H9 (cell line): Measurements from ENCODE around the gene ARRDC2. TPM values are rescaled to one million over a fixed set of nuclear protein-coding genes. Genes with fewer than 3 reads are reported as not detected.

Experiments used
- DNase-seq: peaks from one replicate; pipeline ENCODE4 v3.0.0-alpha.2; 2017
- H2AFZ ChIP-seq: one replicate; pipeline ENCODE4 v1.6.1; 2013; ENCODE audit warnings: mild to moderate bottlenecking, low read length, control low read depth, moderate library complexity
- H2AK5ac ChIP-seq: 2 replicates; pipeline ENCODE4 v1.6.1; 2013; ENCODE audit warnings: low read length, control low read depth, mixed read lengths; ENCODE audit not compliant: insufficient read length
- H2BK120ac ChIP-seq: one replicate; pipeline ENCODE4 v1.6.1; 2013; ENCODE audit warnings: low read depth, mild to moderate bottlenecking, low read length, control low read depth, inconsistent platforms; ENCODE audit not compliant: poor library complexity, severe bottlenecking
- H2BK12ac ChIP-seq: 2 replicates; pipeline ENCODE4 v1.6.1; 2013; ENCODE audit warnings: low read length, control low read depth, mixed read lengths, low read depth; ENCODE audit not compliant: insufficient read length
- H2BK15ac ChIP-seq: 2 replicates; pipeline ENCODE4 v1.6.1; 2013; ENCODE audit warnings: low read depth, low read length, control low read depth
- H2BK20ac ChIP-seq: one replicate; pipeline ENCODE4 v1.6.1; 2013; ENCODE audit warnings: low read depth, mild to moderate bottlenecking, low read length, control low read depth, inconsistent platforms; ENCODE audit not compliant: poor library complexity, severe bottlenecking
- H2BK5ac ChIP-seq: 2 replicates; pipeline ENCODE4 v1.6.1; 2013; ENCODE audit warnings: low read length, control low read depth, mixed read lengths; ENCODE audit not compliant: insufficient read length
- H3K14ac ChIP-seq: 2 replicates; pipeline ENCODE4 v1.6.1; 2013; ENCODE audit warnings: low read length, control low read depth; ENCODE audit not compliant: insufficient read depth
- H3K18ac ChIP-seq: 2 replicates; pipeline ENCODE4 v1.6.1; 2013; ENCODE audit warnings: low read depth, mild to moderate bottlenecking, mixed read lengths, low read length, control low read depth; ENCODE audit not compliant: insufficient read length
- H3K23ac ChIP-seq: 2 replicates; pipeline ENCODE4 v1.6.1; 2013; ENCODE audit warnings: low read length, control low read depth, mixed read lengths, low read depth; ENCODE audit not compliant: insufficient read length
- H3K23me2 ChIP-seq: 2 replicates; pipeline ENCODE4 v1.6.1; 2013; ENCODE audit warnings: low read depth, mild to moderate bottlenecking, mixed read lengths, low read length, control low read depth; ENCODE audit not compliant: insufficient read length, poor library complexity, severe bottlenecking
- H3K27ac ChIP-seq: 2 replicates; pipeline ENCODE4 v1.5.1; 2013; ENCODE audit warnings: low read length, control low read depth, mixed read lengths, low read depth; ENCODE audit not compliant: insufficient read length
- H3K27me3 ChIP-seq: 2 replicates; pipeline ENCODE4 v1.6.1; 2013; ENCODE audit warnings: low read length, control low read depth, inconsistent platforms; ENCODE audit not compliant: insufficient read depth
- H3K4ac ChIP-seq: 2 replicates; pipeline ENCODE4 v1.6.1; 2013; ENCODE audit warnings: low read depth, mild to moderate bottlenecking, control low read depth, inconsistent platforms, low read length, moderate library complexity
- H3K4me1 ChIP-seq: 2 replicates; pipeline ENCODE4 v1.6.1; 2013; ENCODE audit warnings: low read length, control low read depth, inconsistent platforms; ENCODE audit not compliant: insufficient read depth
- H3K4me2 ChIP-seq: 2 replicates; pipeline ENCODE4 v1.6.1; 2013; ENCODE audit warnings: low read length, control low read depth, mixed read lengths; ENCODE audit not compliant: insufficient read length, insufficient read depth
- H3K56ac ChIP-seq: 2 replicates; pipeline ENCODE4 v1.6.1; 2013; ENCODE audit warnings: low read depth, mild to moderate bottlenecking, mixed read lengths, low read length, control low read depth; ENCODE audit not compliant: insufficient read length
- H3K79me1 ChIP-seq: 2 replicates; pipeline ENCODE4 v1.6.1; 2013; ENCODE audit warnings: low read depth, mild to moderate bottlenecking, moderate library complexity, low read length, control low read depth, inconsistent platforms; ENCODE audit not compliant: insufficient read depth, poor library complexity, severe bottlenecking
- H3K79me2 ChIP-seq: 2 replicates; pipeline ENCODE4 v1.6.1; 2013; ENCODE audit warnings: low read length, control low read depth, inconsistent platforms; ENCODE audit not compliant: insufficient read depth
- H3K9ac ChIP-seq: 2 replicates; pipeline ENCODE4 v1.6.1; 2013; ENCODE audit warnings: low read length, control low read depth, mixed read lengths; ENCODE audit not compliant: insufficient read length; ENCODE audit errors: extremely low read depth
- H3K9me3 ChIP-seq: one replicate; pipeline ENCODE4 v1.6.1; 2013; ENCODE audit warnings: low read depth, low read length, inconsistent platforms; ENCODE audit not compliant: control insufficient read depth
- H3T11ph ChIP-seq: one replicate; pipeline ENCODE4 v1.6.1; 2013; ENCODE audit warnings: mild to moderate bottlenecking, low read length, control low read depth, inconsistent platforms
- H4K20me1 ChIP-seq: one replicate; pipeline ENCODE4 v1.6.1; 2013; ENCODE audit not compliant: control insufficient read depth, insufficient read length, insufficient read depth
- H4K5ac ChIP-seq: 2 replicates; pipeline ENCODE4 v1.6.1; 2013; ENCODE audit warnings: low read depth, mild to moderate bottlenecking, mixed read lengths, low read length, control low read depth; ENCODE audit not compliant: insufficient read length
- H4K8ac ChIP-seq: replicated peaks from 2 replicates; pipeline ENCODE4 v1.6.1; 2013; ENCODE audit warnings: low read length, control low read depth, mixed read lengths, low read depth; ENCODE audit not compliant: insufficient read length
- H4K91ac ChIP-seq: 2 replicates; pipeline ENCODE4 v1.6.1; 2013; ENCODE audit warnings: low read depth, mild to moderate bottlenecking, moderate library complexity, mixed read lengths, low read length, control low read depth; ENCODE audit not compliant: insufficient read length
- H3K27ac Mint-ChIP-seq, 3 experiments: 2 replicates in 2 of 3; 3 replicates in 1 of 3; pipeline ENCODE4 v1.8.0; 2020 to 2021; ENCODE audit warnings: mixed read lengths in 3 of 3, mild to moderate bottlenecking in 1 of 3, moderate library complexity in 1 of 3
- H3K27me3 Mint-ChIP-seq: 2 replicates; pipeline ENCODE4 v1.8.0; 2021; ENCODE audit warnings: low read depth, mild to moderate bottlenecking, moderate library complexity, mixed read lengths
- H3K36me3 Mint-ChIP-seq, 3 experiments: 2 replicates in 2 of 3; 3 replicates in 1 of 3; pipeline ENCODE4 v1.8.0; 2020 to 2021; ENCODE audit warnings: low read depth in 3 of 3, mixed read lengths in 3 of 3; ENCODE audit not compliant: insufficient read depth in 1 of 3
- H3K4me1 Mint-ChIP-seq, 2 experiments: 2 replicates each; pipeline ENCODE4 v1.8.0; 2020; ENCODE audit warnings: mixed read lengths in 2 of 2
- H3K4me3 Mint-ChIP-seq, 2 experiments: 2 replicates in 1 of 2; 3 replicates in 1 of 2; pipeline ENCODE4 v1.8.0; 2020 to 2021; ENCODE audit warnings: mild to moderate bottlenecking in 2 of 2, mixed read lengths in 2 of 2, moderate library complexity in 1 of 2
- H3K9me3 Mint-ChIP-seq, 2 experiments: 2 replicates in 1 of 2; 3 replicates in 1 of 2; pipeline ENCODE4 v1.8.0; 2020; ENCODE audit warnings: mild to moderate bottlenecking in 2 of 2, mixed read lengths in 2 of 2, moderate library complexity in 1 of 2
- CTCF ChIP-seq: fragments of 200-600 bp; sonication (generic); conservative IDR thresholded peaks from 3 replicates; pipeline ENCODE4 v1.8.0; 2021; ENCODE audit warnings: antibody characterized with exemption, mild to moderate bottlenecking
- WGBS: extraction: QIAGEN DNeasy Blood & Tissue Kit; methylation state at CpG from one replicate; pipeline ENCODE4 v1.1.7; 2013; ENCODE audit warnings: missing lambda C conversion rate, low lambda C conversion rate, mixed read lengths; ENCODE audit not compliant: insufficient read length; ENCODE audit errors: extremely low coverage; 5-methylcytosine and 5-hydroxymethylcytosine counted together
- total RNA-seq: library from RNA; stranded (reverse); gene quantifications from 2 replicates; pipeline ENCODE4 v1.2.1, GENCODE V29; 2021

Gene ARRDC2
- total RNA-seq, 1 experiment from 2014 or later: 10.5 TPM

- TF ChIP-seq CTCF: no peak
- H2AK5ac ChIP-seq: no peak overlapping the region
- H4K5ac ChIP-seq: no peak overlapping the region
- no peak overlapping the region for H3K23ac ChIP-seq
- H3K27ac ChIP-seq: no peak overlapping the region
- no peak overlapping the region for H2BK12ac ChIP-seq
- no peak overlapping the region for H2BK15ac ChIP-seq
- H3K4me1 ChIP-seq: no peaks in the 10 kb centered on the region
- peaks cover 3 to 6% of the 10 kb centered on the region in 2 experiments for H3K9me3 Mint-ChIP-seq
- H2BK120ac ChIP-seq: no peak overlapping the region
- peaks cover 3% of the 10 kb centered on the region for H3K27me3 Mint-ChIP-seq
- H3K9me3 ChIP-seq: no peaks in the 10 kb centered on the region
- H3K4me3 Mint-ChIP-seq: no peak overlapping the region
- no peaks in the 10 kb centered on the region for H3K79me1 ChIP-seq
- H2BK5ac ChIP-seq: no peak overlapping the region
- H3K4me2 ChIP-seq: no peak overlapping the region
- H4K20me1 ChIP-seq: no peaks in the 10 kb centered on the region
- no peak overlapping the region for H2BK20ac ChIP-seq
- H3K27me3 ChIP-seq: no peaks in the 10 kb centered on the region
- WGBS: no CpG with 5 or more reads among the region's 11 CpGs
- H3K14ac ChIP-seq: no peak overlapping the region
- H3K36me3 Mint-ChIP-seq: peaks cover 2 to 18% (median 13%) of the 10 kb centered on the region in 3 experiments
- no peak overlapping the region for H3K18ac ChIP-seq
- H3K79me2 ChIP-seq: no peaks in the 10 kb centered on the region
- H4K91ac ChIP-seq: no peak overlapping the region
- H2AFZ ChIP-seq: no peak overlapping the region
- DNase-seq: no peak
- H3K4ac ChIP-seq: no peak overlapping the region
- no peak overlapping the region for H4K8ac ChIP-seq
- H3K27ac Mint-ChIP-seq: no peak overlapping the region
- H3K56ac ChIP-seq: no peak overlapping the region
- no peak overlapping the region for H3K9ac ChIP-seq
- H3T11ph ChIP-seq: no peak overlapping the region
- peaks cover 8% of the 10 kb centered on the region for H3K23me2 ChIP-seq
- H3K4me1 Mint-ChIP-seq: peaks cover 4 to 12% of the 10 kb centered on the region in 2 experiments
These were observed 2.2 kb downstream of the ARRDC2 start for GRCh38 chr19:18010149-18010548.
